ENCODE results near the gene HS6ST1.

HS6ST1 gene

GRCh38 chr2:128343459-128343858, 24.8 kb upstream of the HS6ST1 start:
- DNase-seq (ENCODE audit: low read depth): no peak
- no peak overlapping the region for H3K4me3 ChIP-seq (ENCODE audit: control insufficient read depth, low read depth, low read length)
- TF ChIP-seq CTCF (conservative IDR thresholded peaks at IDR 0.05; ENCODE audit: control insufficient read depth, insufficient read depth, low read depth, low read length): no peak

- no peak overlapping the region for H3K4me3 ChIP-seq (ENCODE audit: control insufficient read depth, low read depth, low read length)
- no peak for DNase-seq (ENCODE audit: low read depth)
- no peak for TF ChIP-seq CTCF (conservative IDR thresholded peaks at IDR 0.05; ENCODE audit: control insufficient read depth, insufficient read depth, low read depth, low read length)
Observed at GRCh38 chr2:128342550-128342949, 23.9 kb upstream of the HS6ST1 start.

GRCh38 chr2:128341621-128342020, 23.0 kb upstream of the HS6ST1 start:
- no peak for TF ChIP-seq CTCF (conservative IDR thresholded peaks at IDR 0.05; ENCODE audit: control insufficient read depth, insufficient read depth, low read depth, low read length)
- DNase-seq (ENCODE audit: low read depth): no peak
- H3K4me3 ChIP-seq (ENCODE audit: control insufficient read depth, low read depth, low read length): no peak overlapping the region

GRCh38 chr2:128332091-128332634, 13.5 kb upstream of the HS6ST1 start:
- H3K4me3 ChIP-seq (ENCODE audit: control insufficient read depth, low read depth, low read length): no peak overlapping the region
- no peak for TF ChIP-seq CTCF (conservative IDR thresholded peaks at IDR 0.05; ENCODE audit: control insufficient read depth, insufficient read depth, low read depth, low read length)
- no peak for DNase-seq (ENCODE audit: low read depth)

GRCh38 chr2:128330583-128330982, 11.9 kb upstream of the HS6ST1 start:
- no peak for TF ChIP-seq CTCF (conservative IDR thresholded peaks at IDR 0.05; ENCODE audit: control insufficient read depth, insufficient read depth, low read depth, low read length)
- no peak for DNase-seq (ENCODE audit: low read depth)
- no peak overlapping the region for H3K4me3 ChIP-seq (ENCODE audit: control insufficient read depth, low read depth, low read length)

GRCh38 chr2:128329607-128330006, 10.9 kb upstream of the HS6ST1 start:
- no peak overlapping the region for H3K4me3 ChIP-seq (ENCODE audit: control insufficient read depth, low read depth, low read length)
- no peak for TF ChIP-seq CTCF (conservative IDR thresholded peaks at IDR 0.05; ENCODE audit: control insufficient read depth, insufficient read depth, low read depth, low read length)
- peak; percentile 30 for DNase-seq (ENCODE audit: low read depth)
